Omental fat pad (tissue), 4 donors: ENCODE measurements around the gene GALNT13. TPM values are rescaled to one million over a fixed set of nuclear protein-coding genes. Genes with fewer than 3 reads are reported as not detected.

ENCODE experiments used
- ATAC-seq: fragments of 150-250 bp; one replicate; pipeline ENCODE4 v1.9.1; 2016; ENCODE audit warnings: mild to moderate bottlenecking, moderate library complexity; ENCODE audit not compliant: low FRiP score
- DNase-seq: peaks from one replicate; pipeline ENCODE4 v3.0.0-alpha.2; 2019; ENCODE audit warnings: low spot score
- CTCF ChIP-seq, 3 donors: fragments of 450-650 bp; IDR thresholded peaks; one replicate each; pipeline ENCODE4 v1.5.1; 2016 to 2017; ENCODE audit warnings: antibody characterized with exemption in 3 of 3, mild to moderate bottlenecking in 3 of 3, moderate library complexity in 2 of 3
- total RNA-seq, 4 donors: library from RNA; depleted of rRNA; stranded (reverse); fragments of >200 nt; gene quantifications; one replicate each; pipeline ENCODE4 v1.1.0, GENCODE V29; 2016

GALNT13 gene
- total RNA-seq, 4 donors from 2014 or later, result 0.38 to 1.8 (median 0.54) TPM

- no peak for ATAC-seq
- no peak for TF ChIP-seq CTCF (IDR thresholded peaks at IDR 0.05)
- DNase-seq, result no peak
These were observed 580.7 kb downstream of the GALNT13 start for GRCh38 chr2:154452471-154452870.

- TF ChIP-seq CTCF (IDR thresholded peaks at IDR 0.05), result no peak
- DNase-seq, result no peak
- ATAC-seq, result no peak
These were observed 581.3 kb downstream of the GALNT13 start for GRCh38 chr2:154452906-154453493.

GRCh38 chr2:154455166-154455565 is 583.4 kb downstream of the GALNT13 start:
- ATAC-seq (no peak), DNase-seq (no peak)
- TF ChIP-seq CTCF (IDR thresholded peaks at IDR 0.05), result no peak

GRCh38 chr2:154455866-154456265 is 584.1 kb downstream of the GALNT13 start:
- ATAC-seq, result no peak
- TF ChIP-seq CTCF (IDR thresholded peaks at IDR 0.05), result no peak
- DNase-seq, result no peak

GRCh38 chr2:154457286-154457685 is 585.6 kb downstream of the GALNT13 start:
- no peak for TF ChIP-seq CTCF (IDR thresholded peaks at IDR 0.05)
- no peak for ATAC-seq
- no peak for DNase-seq

- ATAC-seq (no peak), DNase-seq (no peak)
- TF ChIP-seq CTCF (IDR thresholded peaks at IDR 0.05), result no peak
These were observed 587.6 kb downstream of the GALNT13 start for GRCh38 chr2:154459286-154459685.

GRCh38 chr2:154462634-154463033 is 590.9 kb downstream of the GALNT13 start:
- TF ChIP-seq CTCF (IDR thresholded peaks at IDR 0.05), result no peak
- ATAC-seq (no peak), DNase-seq (no peak)
